H1 (cell line): ENCODE results near the gene GNAS.
A peak's percentile ranks its signal among the peaks of the same experiment; 100 is the strongest.

Experiments
- CEBPB ChIP-seq: IDR thresholded peaks from 2 replicates; pipeline ENCODE4 v1.6.1; 2012; ENCODE audit warnings: low read depth, low read length
- CHD2 ChIP-seq: IDR thresholded peaks from 2 replicates; pipeline ENCODE4 v1.6.1; 2012; ENCODE audit warnings: low read length, improper control_type of control experiment
- EGR1 ChIP-seq: IDR thresholded peaks from 2 replicates; pipeline ENCODE4 v1.6.1; 2011; ENCODE audit warnings: low read depth, low read length, borderline replicate concordance
- TF ChIP-seq, protein P1 (sequence below), 3 experiments: IDR thresholded peaks; 1 replicate in 2 of 3; 2 replicates in 1 of 3; pipeline versions ENCODE4 v1.5.1 to v1.6.1; 2011; ENCODE audit warnings: low read length in 3 of 3, mild to moderate bottlenecking in 3 of 3, inconsistent platforms in 2 of 3, low read depth in 1 of 3, moderate library complexity in 1 of 3; ENCODE audit not compliant: insufficient read depth in 1 of 3; ENCODE audit errors: control extremely low read depth in 1 of 3

GRCh38 chr20:58851221-58851968 is 1.1 kb upstream of the GNAS start:
- TF ChIP-seq CHD2 (no peak), EGR1 (no peak), CEBPB (no peak)
- TF ChIP-seq, protein P1, sequence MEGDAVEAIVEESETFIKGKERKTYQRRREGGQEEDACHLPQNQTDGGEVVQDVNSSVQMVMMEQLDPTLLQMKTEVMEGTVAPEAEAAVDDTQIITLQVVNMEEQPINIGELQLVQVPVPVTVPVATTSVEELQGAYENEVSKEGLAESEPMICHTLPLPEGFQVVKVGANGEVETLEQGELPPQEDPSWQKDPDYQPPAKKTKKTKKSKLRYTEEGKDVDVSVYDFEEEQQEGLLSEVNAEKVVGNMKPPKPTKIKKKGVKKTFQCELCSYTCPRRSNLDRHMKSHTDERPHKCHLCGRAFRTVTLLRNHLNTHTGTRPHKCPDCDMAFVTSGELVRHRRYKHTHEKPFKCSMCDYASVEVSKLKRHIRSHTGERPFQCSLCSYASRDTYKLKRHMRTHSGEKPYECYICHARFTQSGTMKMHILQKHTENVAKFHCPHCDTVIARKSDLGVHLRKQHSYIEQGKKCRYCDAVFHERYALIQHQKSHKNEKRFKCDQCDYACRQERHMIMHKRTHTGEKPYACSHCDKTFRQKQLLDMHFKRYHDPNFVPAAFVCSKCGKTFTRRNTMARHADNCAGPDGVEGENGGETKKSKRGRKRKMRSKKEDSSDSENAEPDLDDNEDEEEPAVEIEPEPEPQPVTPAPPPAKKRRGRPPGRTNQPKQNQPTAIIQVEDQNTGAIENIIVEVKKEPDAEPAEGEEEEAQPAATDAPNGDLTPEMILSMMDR (IDR thresholded peaks at IDR 0.05; ENCODE audit: control extremely low read depth in 1 of 3, insufficient read depth in 1 of 3, low read depth in 1 of 3, low read length in 3 of 3) = peak in 1 of 3 experiments; percentile 24; a peak in 2 of 4 replicates
